Liver (tissue), 9 donors: ENCODE measurements around the gene CEP57. TPM values are rescaled to one million over a fixed set of nuclear protein-coding genes. Genes with fewer than 3 reads are reported as not detected.

Source experiments
- DNase-seq: peaks from one replicate; pipeline ENCODE4 v3.0.0-alpha.2; 2017; ENCODE audit warnings: low spot score
- H3K27ac ChIP-seq, 2 donors: one replicate each; pipeline ENCODE4 v1.7.0; 2013; ENCODE audit warnings: inconsistent platforms in 2 of 2, low read length in 2 of 2, control low read depth in 1 of 2, low read depth in 1 of 2, mild to moderate bottlenecking in 1 of 2
- H3K27me3 ChIP-seq, 4 donors: one replicate each; pipeline versions ENCODE4 v1.6.1 to v1.7.0; 2013; ENCODE audit warnings: low read length in 3 of 4, inconsistent platforms in 1 of 4, mild to moderate bottlenecking in 1 of 4, moderate library complexity in 1 of 4; ENCODE audit not compliant: control insufficient read depth in 4 of 4, insufficient read depth in 4 of 4
- H3K36me3 ChIP-seq, 4 donors: one replicate each; pipeline versions ENCODE4 v1.6.1 to v1.7.0; 2013; ENCODE audit warnings: low read length in 3 of 4, mild to moderate bottlenecking in 3 of 4, low read depth in 1 of 4, moderate library complexity in 1 of 4; ENCODE audit not compliant: control insufficient read depth in 4 of 4, insufficient read depth in 3 of 4
- H3K4me1 ChIP-seq, 4 donors: one replicate each; pipeline versions ENCODE4 v1.6.1 to v1.7.0; 2013; ENCODE audit warnings: low read length in 3 of 4, mild to moderate bottlenecking in 3 of 4, moderate library complexity in 1 of 4; ENCODE audit not compliant: control insufficient read depth in 4 of 4, insufficient read depth in 4 of 4
- H3K4me3 ChIP-seq, 3 donors: one replicate each; pipeline versions ENCODE4 v1.6.1 to v1.7.0; 2013; ENCODE audit warnings: low read length in 3 of 3, control low read depth in 1 of 3, low read depth in 1 of 3, mild to moderate bottlenecking in 1 of 3
- H3K9ac ChIP-seq, 2 donors: one replicate each; pipeline ENCODE4 v1.7.0; 2013; ENCODE audit warnings: low read length in 2 of 2, mild to moderate bottlenecking in 2 of 2, moderate library complexity in 2 of 2, control low read depth in 1 of 2, low read depth in 1 of 2
- H3K9me3 ChIP-seq, 4 donors: one replicate each; pipeline versions ENCODE4 v1.6.1 to v1.7.0; 2013; ENCODE audit warnings: low read length in 3 of 4; ENCODE audit not compliant: control insufficient read depth in 4 of 4
- ATF3 ChIP-seq: IDR thresholded peaks from 2 replicates; pipeline ENCODE4 v1.6.1; 2016; ENCODE audit warnings: antibody characterized with exemption
- CTCF ChIP-seq: fragments of 150-350 bp; IDR thresholded peaks from 2 replicates; pipeline ENCODE4 v1.5.1; 2017; ENCODE audit warnings: improper control_type of control experiment, low read depth, low read length; ENCODE audit not compliant: missing input control
- EGR1 ChIP-seq, 2 donors: IDR thresholded peaks; 2 replicates each; pipeline ENCODE4 v1.6.1; 2016 to 2018; ENCODE audit warnings: antibody characterized with exemption in 2 of 2, low read depth in 2 of 2
- GABPA ChIP-seq, 2 donors: IDR thresholded peaks in 1 of 2; conservative IDR thresholded peaks in 1 of 2; 2 replicates each; pipeline ENCODE4 v1.6.1; 2016; ENCODE audit warnings: antibody characterized with exemption in 2 of 2, mild to moderate bottlenecking in 1 of 2, moderate library complexity in 1 of 2
- NR2F2 ChIP-seq: IDR thresholded peaks from 2 replicates; pipeline ENCODE4 v1.6.1; 2016; ENCODE audit warnings: antibody characterized with exemption
- REST ChIP-seq: IDR thresholded peaks from 2 replicates; pipeline ENCODE4 v1.6.1; 2016; ENCODE audit warnings: antibody characterized with exemption, mild to moderate bottlenecking
- TAF1 ChIP-seq: conservative IDR thresholded peaks from 2 replicates; pipeline ENCODE4 v1.6.1; 2016; ENCODE audit warnings: antibody characterized with exemption, mild to moderate bottlenecking
- ZBTB33 ChIP-seq: IDR thresholded peaks from 2 replicates; pipeline ENCODE4 v1.6.1; 2016; ENCODE audit warnings: antibody characterized with exemption
- WGBS: extraction: QIAGEN DNeasy Blood & Tissue Kit; methylation state at CpG from one replicate; pipeline ENCODE4 v1.1.7; 2013; 5-methylcytosine and 5-hydroxymethylcytosine counted together
- polyA plus RNA-seq, 2 donors: library from polyadenylated mRNA; stranded (reverse) in 1 of 2; unstranded in 1 of 2; fragments of 200-250 nt in 1 of 2; fragments of >200 nt in 1 of 2; fragmentation: Nextera tagmentation in 1 of 2; extraction: Ambion mirVana in 1 of 2; gene quantifications; one replicate each; pipeline versions ENCODE4 v1.2.1 to v1.2.3, GENCODE V29; 2013 to 2015
- total RNA-seq, 2 donors: library from RNA; depleted of rRNA; stranded (reverse); fragments of >200 nt; gene quantifications; one replicate each; pipeline ENCODE4 v1.2.3, GENCODE V29; 2014
- donor health status: healthy.
- donor health status: healthy.
- donor health status: healthy.
- donor health status: healthy.
- donor health status: healthy.

CEP57 gene
- total and polyA plus RNA-seq, 4 donors: 11.2 to 32.8 (median 31.1) TPM

GRCh38 chr11:95780544-95780943 is 9.8 kb upstream of the CEP57 start:
- TF ChIP-seq CTCF (no peak), NR2F2 (no peak), ZBTB33 (no peak)
- WGBS: 96% methylated on average over 2 of the region's 2 CpGs
- H3K27me3 ChIP-seq: no peaks in the 10 kb centered on the region
- no peak for DNase-seq
- no peak overlapping the region for H3K9ac ChIP-seq
- no peak overlapping the region for H3K27ac ChIP-seq
- peaks cover 2 to 77% (median 64%) of the 10 kb centered on the region in 4 donors for H3K36me3 ChIP-seq
- H3K4me3 ChIP-seq: no peak overlapping the region
- H3K4me1 ChIP-seq: no peaks in the 10 kb centered on the region
- H3K9me3 ChIP-seq: no peaks in the 10 kb centered on the region

GRCh38 chr11:95788921-95789505 is 1.3 kb upstream of the CEP57 start:
- H3K4me1 ChIP-seq: peaks cover 6 to 33% (median 13%) of the 10 kb centered on the region in 4 donors
- no peaks in the 10 kb centered on the region for H3K27me3 ChIP-seq
- no peak for DNase-seq
- peak overlapping the region; percentile 44 to 78 for H3K9ac ChIP-seq
- H3K9me3 ChIP-seq: no peaks in the 10 kb centered on the region
- peak overlapping the region; percentile 99 for H3K27ac ChIP-seq
- 1% methylated on average over 34 of the region's 34 CpGs for WGBS
- TF ChIP-seq ATF3 (no peak), ZBTB33 (no peak), TAF1 (no peak), GABPA (IDR thresholded peaks at IDR 0.05 in 1 of 2, conservative IDR thresholded peaks at IDR 0.05 in 1 of 2) (no peak), EGR1 (IDR thresholded peaks at IDR 0.05; ENCODE audit: low read depth in 2 of 2) (no peak), REST (no peak)
- H3K4me3 ChIP-seq: peak overlapping the region; percentile 84 to 96 (median 86)
- peaks cover 4 to 26% (median 21%) of the 10 kb centered on the region in 4 donors for H3K36me3 ChIP-seq
